ENCODE measurements around the gene TNFRSF19. TPM values are rescaled to one million over a fixed set of nuclear protein-coding genes. Genes with fewer than 3 reads are reported as not detected.
"Not testable (repeated sequence)": the region's sequence is repeated elsewhere in the genome, so short reads cannot be mapped to it uniquely, and the experiment has no call there.

TNFRSF19 gene
- total RNA-seq, 1 experiment from 2014 or later = 0.54 TPM

DNA sequence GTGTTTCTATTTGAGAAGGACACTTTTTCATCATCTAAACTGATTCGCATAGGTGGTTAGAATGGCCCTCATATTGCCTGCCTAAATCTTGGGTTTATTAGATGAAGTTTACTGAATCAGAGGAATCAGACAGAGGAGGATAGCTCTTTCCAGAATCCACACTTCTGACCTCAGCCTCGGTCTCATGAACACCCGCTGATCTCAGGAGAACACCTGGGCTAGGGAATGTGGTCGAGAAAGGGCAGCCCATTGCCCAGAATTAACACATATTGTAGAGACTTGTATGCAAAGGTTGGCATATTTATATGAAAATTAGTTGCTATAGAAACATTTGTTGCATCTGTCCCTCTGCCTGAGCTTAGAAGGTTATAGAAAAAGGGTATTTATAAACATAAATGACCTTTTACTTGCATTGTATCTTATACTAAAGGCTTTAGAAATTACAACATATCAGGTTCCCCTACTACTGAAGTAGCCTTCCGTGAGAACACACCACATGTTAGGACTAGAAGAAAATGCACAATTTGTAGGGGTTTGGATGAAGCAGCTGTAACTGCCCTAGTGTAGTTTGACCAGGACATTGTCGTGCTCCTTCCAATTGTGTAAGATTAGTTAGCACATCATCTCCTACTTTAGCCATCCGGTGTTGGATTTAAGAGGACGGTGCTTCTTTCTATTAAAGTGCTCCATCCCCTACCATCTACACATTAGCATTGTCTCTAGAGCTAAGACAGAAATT lies 103.8 kb downstream of the TNFRSF19 start:
- intact Hi-C loops (cut with micrococcal nuclease; ENCODE audit: unreplicated experiment) = no loop called here

GRCh38 chr13:23674795-23675640 lies 104.8 kb downstream of the TNFRSF19 start:
- BruUV-seq (replicated peaks) = no TSS peak
- ChIA-PET CTCF (no interaction called here), POLR2A (no interaction called here)
- Histone ChIP-seq H3K9me3 (ENCODE audit: control insufficient read depth, insufficient read depth, low read depth, low read length) (no peaks in the 10 kb centered on the region), H3K4me3 (ENCODE audit: low read depth in 2 of 2, low read length in 2 of 2) (no peak overlapping the region), H3K27me3 (ENCODE audit: control insufficient read depth, insufficient read depth, low read length) (no peaks in the 10 kb centered on the region), H3K27ac (ENCODE audit: low read length) (no peak overlapping the region), H3K36me3 (ENCODE audit: control insufficient read depth, insufficient read depth, low read length) (no peaks in the 10 kb centered on the region), H3K4me1 (ENCODE audit: control insufficient read depth, insufficient read depth, low read length) (no peaks in the 10 kb centered on the region)
- no peak for ATAC-seq
- DNase-seq (ENCODE audit: low read depth, low spot score) = peak; percentile 78
- TF ChIP-seq, protein P1, sequence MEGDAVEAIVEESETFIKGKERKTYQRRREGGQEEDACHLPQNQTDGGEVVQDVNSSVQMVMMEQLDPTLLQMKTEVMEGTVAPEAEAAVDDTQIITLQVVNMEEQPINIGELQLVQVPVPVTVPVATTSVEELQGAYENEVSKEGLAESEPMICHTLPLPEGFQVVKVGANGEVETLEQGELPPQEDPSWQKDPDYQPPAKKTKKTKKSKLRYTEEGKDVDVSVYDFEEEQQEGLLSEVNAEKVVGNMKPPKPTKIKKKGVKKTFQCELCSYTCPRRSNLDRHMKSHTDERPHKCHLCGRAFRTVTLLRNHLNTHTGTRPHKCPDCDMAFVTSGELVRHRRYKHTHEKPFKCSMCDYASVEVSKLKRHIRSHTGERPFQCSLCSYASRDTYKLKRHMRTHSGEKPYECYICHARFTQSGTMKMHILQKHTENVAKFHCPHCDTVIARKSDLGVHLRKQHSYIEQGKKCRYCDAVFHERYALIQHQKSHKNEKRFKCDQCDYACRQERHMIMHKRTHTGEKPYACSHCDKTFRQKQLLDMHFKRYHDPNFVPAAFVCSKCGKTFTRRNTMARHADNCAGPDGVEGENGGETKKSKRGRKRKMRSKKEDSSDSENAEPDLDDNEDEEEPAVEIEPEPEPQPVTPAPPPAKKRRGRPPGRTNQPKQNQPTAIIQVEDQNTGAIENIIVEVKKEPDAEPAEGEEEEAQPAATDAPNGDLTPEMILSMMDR (IDR thresholded peaks at IDR 0.05) = no peak
- TF ChIP-seq SIN3A (IDR thresholded peaks at IDR 0.05; ENCODE audit: borderline replicate concordance, insufficient read depth, low read depth, low read length) = no peak
- TF ChIP-seq TCF7L2 (IDR thresholded peaks at IDR 0.05; ENCODE audit: low read depth, low read length) = no peak
- no peak for TF ChIP-seq POLR2AphosphoS5 (IDR thresholded peaks at IDR 0.05; ENCODE audit: low read depth, low read length)
- TF ChIP-seq, protein P2, sequence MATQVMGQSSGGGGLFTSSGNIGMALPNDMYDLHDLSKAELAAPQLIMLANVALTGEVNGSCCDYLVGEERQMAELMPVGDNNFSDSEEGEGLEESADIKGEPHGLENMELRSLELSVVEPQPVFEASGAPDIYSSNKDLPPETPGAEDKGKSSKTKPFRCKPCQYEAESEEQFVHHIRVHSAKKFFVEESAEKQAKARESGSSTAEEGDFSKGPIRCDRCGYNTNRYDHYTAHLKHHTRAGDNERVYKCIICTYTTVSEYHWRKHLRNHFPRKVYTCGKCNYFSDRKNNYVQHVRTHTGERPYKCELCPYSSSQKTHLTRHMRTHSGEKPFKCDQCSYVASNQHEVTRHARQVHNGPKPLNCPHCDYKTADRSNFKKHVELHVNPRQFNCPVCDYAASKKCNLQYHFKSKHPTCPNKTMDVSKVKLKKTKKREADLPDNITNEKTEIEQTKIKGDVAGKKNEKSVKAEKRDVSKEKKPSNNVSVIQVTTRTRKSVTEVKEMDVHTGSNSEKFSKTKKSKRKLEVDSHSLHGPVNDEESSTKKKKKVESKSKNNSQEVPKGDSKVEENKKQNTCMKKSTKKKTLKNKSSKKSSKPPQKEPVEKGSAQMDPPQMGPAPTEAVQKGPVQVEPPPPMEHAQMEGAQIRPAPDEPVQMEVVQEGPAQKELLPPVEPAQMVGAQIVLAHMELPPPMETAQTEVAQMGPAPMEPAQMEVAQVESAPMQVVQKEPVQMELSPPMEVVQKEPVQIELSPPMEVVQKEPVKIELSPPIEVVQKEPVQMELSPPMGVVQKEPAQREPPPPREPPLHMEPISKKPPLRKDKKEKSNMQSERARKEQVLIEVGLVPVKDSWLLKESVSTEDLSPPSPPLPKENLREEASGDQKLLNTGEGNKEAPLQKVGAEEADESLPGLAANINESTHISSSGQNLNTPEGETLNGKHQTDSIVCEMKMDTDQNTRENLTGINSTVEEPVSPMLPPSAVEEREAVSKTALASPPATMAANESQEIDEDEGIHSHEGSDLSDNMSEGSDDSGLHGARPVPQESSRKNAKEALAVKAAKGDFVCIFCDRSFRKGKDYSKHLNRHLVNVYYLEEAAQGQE (IDR thresholded peaks at IDR 0.05; ENCODE audit: insufficient read depth in 1 of 2, low read depth in 2 of 2, low read length in 1 of 2) = no peak
- intact Hi-C loops (cut with micrococcal nuclease; ENCODE audit: unreplicated experiment) = no loop called here
- in situ Hi-C loops (cut with HindIII; ENCODE audit: low pct_unique_long_range_greater_than_20kb, low sequenced_read_pairs) = no loop called here

More for the DNA sequence above, 103.8 kb downstream of the TNFRSF19 start:
- no peak overlapping the region for H3K27ac ChIP-seq (ENCODE audit: low read length)
- ChIA-PET CTCF (interaction anchor here (0.6 kb wide), 1 partner anchor 194 kb away, joined by 4 read pairs; no protein-coding TSS in a partner anchor), POLR2A (no interaction called here)
- no TSS peak for BruUV-seq (replicated peaks)
- H3K27me3 ChIP-seq (ENCODE audit: control insufficient read depth, insufficient read depth, low read length) = no peaks in the 10 kb centered on the region
- no peaks in the 10 kb centered on the region for H3K36me3 ChIP-seq (ENCODE audit: control insufficient read depth, insufficient read depth, low read length)
- DNase-seq (ENCODE audit: low read depth, low spot score) = no peak
- no peak overlapping the region for H3K4me3 ChIP-seq (ENCODE audit: low read depth in 2 of 2, low read length in 2 of 2)
- in situ Hi-C loops (cut with HindIII; ENCODE audit: low pct_unique_long_range_greater_than_20kb, low sequenced_read_pairs) = no loop called here
- no peak for TF ChIP-seq POLR2AphosphoS5 (IDR thresholded peaks at IDR 0.05; ENCODE audit: low read depth, low read length)
- TF ChIP-seq, protein P1 (IDR thresholded peaks at IDR 0.05) = no peak
- TF ChIP-seq, protein P2 (IDR thresholded peaks at IDR 0.05; ENCODE audit: insufficient read depth in 1 of 2, low read depth in 2 of 2, low read length in 1 of 2) = no peak
- TF ChIP-seq TCF7L2 (IDR thresholded peaks at IDR 0.05; ENCODE audit: low read depth, low read length) = no peak
- no peak for TF ChIP-seq SIN3A (IDR thresholded peaks at IDR 0.05; ENCODE audit: borderline replicate concordance, insufficient read depth, low read depth, low read length)
- no peaks in the 10 kb centered on the region for H3K4me1 ChIP-seq (ENCODE audit: control insufficient read depth, insufficient read depth, low read length)
- no peaks in the 10 kb centered on the region for H3K9me3 ChIP-seq (ENCODE audit: control insufficient read depth, insufficient read depth, low read depth, low read length)
- no peak for ATAC-seq

- CTCF ChIA-PET; BruUV-seq (replicated peaks); intact Hi-C loops (cut with micrococcal nuclease; ENCODE audit: unreplicated experiment): not testable (repeated sequence)
These were observed 107.6 kb downstream of the TNFRSF19 start for GRCh38 chr13:23677679-23678288.

More at GRCh38 chr13:23677679-23678288, 107.6 kb downstream of the TNFRSF19 start:
- H3K27ac ChIP-seq (ENCODE audit: low read length); in situ Hi-C loops (cut with HindIII; ENCODE audit: low pct_unique_long_range_greater_than_20kb, low sequenced_read_pairs); H3K9me3 ChIP-seq (ENCODE audit: control insufficient read depth, insufficient read depth, low read depth, low read length); ATAC-seq; H3K27me3 ChIP-seq (ENCODE audit: control insufficient read depth, insufficient read depth, low read length); H3K4me1 ChIP-seq (ENCODE audit: control insufficient read depth, insufficient read depth, low read length); H3K36me3 ChIP-seq (ENCODE audit: control insufficient read depth, insufficient read depth, low read length); DNase-seq (ENCODE audit: low read depth, low spot score); H3K4me3 ChIP-seq (ENCODE audit: low read depth in 2 of 2, low read length in 2 of 2); POLR2A ChIA-PET: not testable (repeated sequence)

Measured in Panc1 (cell line).